Measurements from ENCODE around the gene LPP. TPM values are rescaled to one million over a fixed set of nuclear protein-coding genes. Genes with fewer than 3 reads are reported as not detected.
A peak's percentile ranks its signal among the peaks of the same experiment; 100 is the strongest.

LPP gene
- total RNA-seq, 1 donor from 2014 or later = 132 TPM

DNA sequence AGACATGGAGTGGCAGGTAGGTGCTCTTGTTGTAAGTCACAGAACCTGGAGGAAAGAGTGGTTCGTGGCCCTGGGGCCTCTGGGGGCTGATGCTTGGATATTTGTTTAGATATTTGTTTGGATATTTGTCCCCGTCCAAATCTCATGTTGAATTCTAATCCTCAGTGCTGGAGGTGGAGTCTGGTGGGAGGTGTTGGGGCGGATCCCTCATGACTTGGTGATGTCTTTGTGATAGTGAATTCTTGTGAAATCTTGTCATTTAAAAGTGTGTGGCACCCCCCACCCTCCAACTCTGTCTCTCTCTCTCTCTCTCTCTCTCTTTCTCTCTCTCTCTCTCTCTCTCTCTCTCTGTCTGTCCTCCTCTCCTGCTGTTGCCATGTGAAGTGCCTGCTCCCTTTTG, 122.4 kb downstream of the LPP start:
- Mint-ChIP-seq H3K4me3 (no peak overlapping the region), H3K36me3 (peaks cover 3% of the 10 kb centered on the region), H3K27me3 (ENCODE audit: low read depth) (no peaks in the 10 kb centered on the region), H3K27ac (peak overlapping the region; percentile 59), H3K4me1 (peaks cover 44% of the 10 kb centered on the region), H3K9me3 (no peaks in the 10 kb centered on the region)
- DNase-seq (ENCODE audit: low spot score in 2 of 2, unreplicated experiment in 2 of 2) = no peak
- TF ChIP-seq CTCF (IDR thresholded peaks at IDR 0.05; ENCODE audit: unreplicated experiment) = no peak

- Mint-ChIP-seq H3K9me3 (no peaks in the 10 kb centered on the region), H3K4me3 (no peak overlapping the region), H3K27ac (no peak overlapping the region), H3K4me1 (peaks cover 39% of the 10 kb centered on the region), H3K36me3 (peaks cover 3% of the 10 kb centered on the region), H3K27me3 (ENCODE audit: low read depth) (no peaks in the 10 kb centered on the region)
- TF ChIP-seq CTCF (IDR thresholded peaks at IDR 0.05; ENCODE audit: unreplicated experiment) = no peak
- DNase-seq (ENCODE audit: low spot score in 2 of 2, unreplicated experiment in 2 of 2) = no peak
Measured at GRCh38 chr3:188278717-188279324, 124.9 kb downstream of the LPP start.

DNA sequence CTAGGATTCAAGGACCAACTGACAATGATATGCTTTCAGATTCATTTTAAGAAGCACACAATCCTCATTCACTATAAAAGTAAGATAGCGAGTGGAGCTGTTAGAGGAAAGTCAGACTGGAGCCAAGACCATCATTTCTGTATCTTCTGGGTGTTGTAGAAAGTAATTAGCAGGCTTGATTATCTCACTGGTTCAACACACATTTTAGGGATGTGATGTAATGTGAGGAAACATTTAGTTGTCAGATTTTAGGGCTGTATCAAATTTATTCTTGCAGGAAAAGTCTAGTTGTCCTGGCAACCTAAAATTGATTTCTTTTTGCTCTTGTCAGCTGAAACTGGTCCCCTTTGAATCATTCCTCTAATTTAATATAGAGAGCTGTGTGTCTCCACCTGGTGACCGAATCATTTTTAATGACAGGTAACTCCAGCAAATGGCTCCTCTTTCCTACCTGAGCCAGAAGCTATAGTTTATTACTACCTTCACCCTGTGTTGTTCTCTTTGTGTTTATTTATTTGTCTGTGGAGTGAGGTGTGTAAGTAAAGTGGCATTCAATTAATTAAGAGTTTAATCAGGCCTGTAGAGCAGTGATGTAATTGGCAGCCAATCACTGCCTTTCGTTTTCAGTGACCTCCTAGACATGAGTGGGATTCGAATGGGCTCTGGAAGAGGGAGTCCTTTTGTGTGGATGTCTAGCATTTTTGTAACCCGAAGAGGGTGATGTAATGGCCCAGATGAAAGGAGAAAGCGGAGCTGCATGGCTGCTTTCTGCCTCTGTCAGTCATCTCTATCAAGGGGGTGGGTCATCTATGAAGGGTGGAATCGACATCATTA, 125.8 kb downstream of the LPP start:
- DNase-seq (ENCODE audit: low spot score in 2 of 2, unreplicated experiment in 2 of 2) = no peak
- Mint-ChIP-seq H3K27ac (peak overlapping the region; percentile 81), H3K4me1 (peaks cover 33% of the 10 kb centered on the region), H3K36me3 (peaks cover 3% of the 10 kb centered on the region), H3K9me3 (no peaks in the 10 kb centered on the region), H3K27me3 (ENCODE audit: low read depth) (no peaks in the 10 kb centered on the region), H3K4me3 (no peak overlapping the region)
- TF ChIP-seq CTCF (IDR thresholded peaks at IDR 0.05; ENCODE audit: unreplicated experiment) = no peak

- DNase-seq (ENCODE audit: low spot score in 2 of 2, unreplicated experiment in 2 of 2) = no peak
- no peak for TF ChIP-seq CTCF (IDR thresholded peaks at IDR 0.05; ENCODE audit: unreplicated experiment)
- Mint-ChIP-seq H3K4me1 (peaks cover 33% of the 10 kb centered on the region), H3K4me3 (no peak overlapping the region), H3K9me3 (no peaks in the 10 kb centered on the region), H3K27me3 (ENCODE audit: low read depth) (no peaks in the 10 kb centered on the region), H3K36me3 (peaks cover 3% of the 10 kb centered on the region), H3K27ac (no peak overlapping the region)
Measured at GRCh38 chr3:188280627-188281026, 126.7 kb downstream of the LPP start.

DNA sequence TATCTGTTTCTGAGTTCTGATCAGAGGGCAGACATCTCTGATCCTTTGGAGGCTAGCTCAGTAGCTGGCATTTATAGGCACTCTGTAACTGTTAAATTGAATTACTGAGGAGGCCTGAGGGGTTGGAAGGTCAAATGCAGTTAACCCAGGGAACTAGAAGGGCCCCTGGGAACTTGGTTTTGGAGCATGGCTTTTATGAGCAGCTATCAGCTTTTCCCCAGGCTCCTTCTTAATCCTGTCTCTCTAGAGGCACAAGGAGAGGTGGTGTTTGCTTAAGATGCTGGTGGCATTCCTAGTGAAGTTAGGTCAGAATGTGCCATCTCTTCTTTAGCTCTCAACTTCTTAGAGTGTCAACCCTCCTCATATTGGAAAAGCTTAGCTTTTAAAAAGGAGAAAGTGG, 128.9 kb downstream of the LPP start:
- Mint-ChIP-seq H3K27ac (no peak overlapping the region), H3K9me3 (no peaks in the 10 kb centered on the region), H3K4me3 (no peak overlapping the region), H3K27me3 (ENCODE audit: low read depth) (no peaks in the 10 kb centered on the region), H3K4me1 (peaks cover 30% of the 10 kb centered on the region), H3K36me3 (no peaks in the 10 kb centered on the region)
- no peak for TF ChIP-seq CTCF (IDR thresholded peaks at IDR 0.05; ENCODE audit: unreplicated experiment)
- no peak for DNase-seq (ENCODE audit: low spot score in 2 of 2, unreplicated experiment in 2 of 2)

Measured in mesothelial cell of epicardium (in vitro differentiated cells).